Psoas muscle (tissue), 8 donors: ENCODE measurements around the gene MMP3. TPM values are rescaled to one million over a fixed set of nuclear protein-coding genes. Genes with fewer than 3 reads are reported as not detected.
A peak's percentile ranks its signal among the peaks of the same experiment; 100 is the strongest.

Experiments used
- ATAC-seq, 4 donors: fragments of 200-7000 bp; cut with Tn5 transposase; one replicate each; pipeline ENCODE4 v1.9.1; 2020; ENCODE audit warnings: moderate library complexity in 3 of 4, mild to moderate bottlenecking in 2 of 4
- DNase-seq, 2 donors: peaks; one replicate each; pipeline ENCODE4 v3.0.0-alpha.2; 2020
- H3K27ac ChIP-seq: fragments of 200-600 bp; one replicate; pipeline ENCODE4 v1.8.0; 2022
- H3K27me3 ChIP-seq, 3 donors: fragments of 200-600 bp in 1 of 3; one replicate each; pipeline versions ENCODE4 v1.6.1 to v1.8.0; 2013 to 2022; ENCODE audit warnings: low read length in 2 of 3, mild to moderate bottlenecking in 2 of 3, moderate library complexity in 1 of 3; ENCODE audit not compliant: insufficient read depth in 3 of 3
- H3K36me3 ChIP-seq, 2 donors: fragments of 200-600 bp in 1 of 2; one replicate each; pipeline versions ENCODE4 v1.6.1 to v1.8.0; 2013 to 2022; ENCODE audit warnings: low read depth in 1 of 2, mild to moderate bottlenecking in 1 of 2, moderate library complexity in 1 of 2; ENCODE audit not compliant: insufficient read depth in 1 of 2
- H3K4me1 ChIP-seq: fragments of 200-600 bp; one replicate; pipeline ENCODE4 v1.8.0; 2022
- H3K4me3 ChIP-seq: fragments of 200-600 bp; one replicate; pipeline ENCODE4 v1.8.0; 2022; ENCODE audit warnings: mild to moderate bottlenecking
- H3K9me3 ChIP-seq: fragments of 200-600 bp; one replicate; pipeline ENCODE4 v1.8.0; 2022
- WGBS, 3 donors: extraction: QIAGEN DNeasy Blood & Tissue Kit; methylation state at CpG; one replicate each; pipeline versions ENCODE4 v1.1.6 to v1.1.7; 2013; 5-methylcytosine and 5-hydroxymethylcytosine counted together
- intact Hi-C, 2 donors: fragments of 100-400 bp; cut with DNase I; formaldehyde crosslinking; loops; one replicate each; pipeline versions ENCODE4 v1.11.0 to v1.14.2; 2022
- polyA plus RNA-seq, 3 donors: library from polyadenylated mRNA; stranded (reverse); fragments of 200-250 nt; gene quantifications; one replicate each; pipeline ENCODE4 v1.2.3, GENCODE V29; 2013
- total RNA-seq, 4 donors: library from RNA; stranded (reverse); fragmentation: NEBNext Ultra II Directional in 2 of 4; extraction: Animal tissue kit (Norgen Biotek cat#: 25700) in 2 of 4; gene quantifications; one replicate each; pipeline versions ENCODE4 v1.2.1 to v1.2.4, GENCODE V29; 2021 to 2023
- TF ChIP-seq, protein P1 (sequence below): fragments of 200-600 bp; IDR thresholded peaks from one replicate; pipeline ENCODE4 v1.8.0; 2022; ENCODE audit warnings: antibody characterized with exemption
- donor health status: healthy with polysubstance abuse.
- donor health status: DM: no; HTN: no; CAD: no; lungs with moderate emphysema.
- donor health status: Bipolar disorder and iron deficiency.
- donor health status: healthy.
- donor health status: DM: yes; HTN: yes; CAD: no.
- donor health status: DM: no; HTN: no; CAD: no.
- donor health status: DM: no; HTN: no; CAD: no.
- donor health status: DM: yes; HTN: yes; CAD: no.

Gene MMP3
- total and polyA plus RNA-seq, 7 donors, result 0.17 to 7.3 (median 1.1) TPM

DNA sequence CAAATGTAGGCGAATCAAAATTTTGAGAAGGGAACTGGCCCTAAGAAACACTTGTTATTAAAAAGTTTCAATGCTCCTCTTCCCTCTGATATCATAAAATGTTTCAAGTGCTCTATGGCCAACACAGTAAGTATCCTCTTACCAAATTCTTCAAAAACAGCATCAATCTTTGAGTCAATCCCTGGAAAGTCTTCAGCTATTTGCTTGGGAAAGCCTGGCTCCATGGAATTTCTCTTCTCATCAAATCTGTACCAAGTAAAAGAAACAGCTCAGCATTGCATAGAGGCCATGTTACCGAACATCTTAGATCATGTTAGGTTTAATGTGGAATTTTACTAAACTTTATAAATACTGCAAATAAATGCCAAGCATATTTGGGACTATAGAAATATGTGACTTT, 6.3 kb downstream of the MMP3 start:
- TF ChIP-seq, protein P1, sequence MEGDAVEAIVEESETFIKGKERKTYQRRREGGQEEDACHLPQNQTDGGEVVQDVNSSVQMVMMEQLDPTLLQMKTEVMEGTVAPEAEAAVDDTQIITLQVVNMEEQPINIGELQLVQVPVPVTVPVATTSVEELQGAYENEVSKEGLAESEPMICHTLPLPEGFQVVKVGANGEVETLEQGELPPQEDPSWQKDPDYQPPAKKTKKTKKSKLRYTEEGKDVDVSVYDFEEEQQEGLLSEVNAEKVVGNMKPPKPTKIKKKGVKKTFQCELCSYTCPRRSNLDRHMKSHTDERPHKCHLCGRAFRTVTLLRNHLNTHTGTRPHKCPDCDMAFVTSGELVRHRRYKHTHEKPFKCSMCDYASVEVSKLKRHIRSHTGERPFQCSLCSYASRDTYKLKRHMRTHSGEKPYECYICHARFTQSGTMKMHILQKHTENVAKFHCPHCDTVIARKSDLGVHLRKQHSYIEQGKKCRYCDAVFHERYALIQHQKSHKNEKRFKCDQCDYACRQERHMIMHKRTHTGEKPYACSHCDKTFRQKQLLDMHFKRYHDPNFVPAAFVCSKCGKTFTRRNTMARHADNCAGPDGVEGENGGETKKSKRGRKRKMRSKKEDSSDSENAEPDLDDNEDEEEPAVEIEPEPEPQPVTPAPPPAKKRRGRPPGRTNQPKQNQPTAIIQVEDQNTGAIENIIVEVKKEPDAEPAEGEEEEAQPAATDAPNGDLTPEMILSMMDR, result no peak
- Histone ChIP-seq H3K4me3 (no peak overlapping the region), H3K4me1 (no peaks in the 10 kb centered on the region), H3K27ac (no peak overlapping the region), H3K9me3 (no peaks in the 10 kb centered on the region), H3K27me3 (no peaks in the 10 kb centered on the region), H3K36me3 (no peaks in the 10 kb centered on the region)
- intact Hi-C loops, result no loop called here
- WGBS, 3 donors, result 58 to 73% (median 67%) methylated on average over 2 of the region's 2 CpGs
- ATAC-seq (no peak), DNase-seq (no peak)

DNA sequence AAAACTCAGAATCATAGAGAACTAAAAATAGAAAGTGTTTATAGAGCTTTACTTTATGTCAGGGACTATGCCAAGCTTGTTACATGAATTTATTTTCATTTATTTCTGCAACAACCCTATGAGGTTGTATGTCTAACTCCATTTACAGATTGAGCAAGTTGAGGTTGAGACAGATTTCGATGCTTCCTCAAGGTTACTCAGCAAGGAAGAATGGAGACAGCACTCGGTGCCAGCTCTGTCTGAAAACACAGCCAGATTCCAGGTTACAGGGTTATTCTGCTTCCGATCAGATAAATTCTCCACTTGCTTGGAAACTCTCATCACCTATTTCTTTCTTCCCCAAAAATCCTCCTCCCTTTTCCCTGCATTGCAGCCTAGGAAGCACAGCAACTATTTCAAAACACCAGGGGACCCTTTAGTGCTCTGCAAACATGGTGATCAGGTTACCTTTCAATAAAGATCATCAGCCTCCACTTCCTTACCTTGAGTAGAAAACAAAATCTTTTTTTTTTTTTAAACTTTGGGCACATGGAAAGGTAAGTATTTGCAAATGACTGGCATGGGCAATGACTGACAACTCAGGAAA, 7.0 kb downstream of the MMP3 start:
- no peak overlapping the region for H3K4me3 ChIP-seq
- no peak overlapping the region for H3K27ac ChIP-seq
- H3K9me3 ChIP-seq, result no peaks in the 10 kb centered on the region
- intact Hi-C loops, result no loop called here
- H3K36me3 ChIP-seq, result no peaks in the 10 kb centered on the region
- 66 to 77% (median 71%) methylated on average over 3 of the region's 3 CpGs for WGBS, 3 donors
- DNase-seq (peak in 1 of 2 donors; percentile 26), ATAC-seq (no peak)
- TF ChIP-seq, protein P1, result no peak
- no peaks in the 10 kb centered on the region for H3K27me3 ChIP-seq
- H3K4me1 ChIP-seq, result no peaks in the 10 kb centered on the region

DNA sequence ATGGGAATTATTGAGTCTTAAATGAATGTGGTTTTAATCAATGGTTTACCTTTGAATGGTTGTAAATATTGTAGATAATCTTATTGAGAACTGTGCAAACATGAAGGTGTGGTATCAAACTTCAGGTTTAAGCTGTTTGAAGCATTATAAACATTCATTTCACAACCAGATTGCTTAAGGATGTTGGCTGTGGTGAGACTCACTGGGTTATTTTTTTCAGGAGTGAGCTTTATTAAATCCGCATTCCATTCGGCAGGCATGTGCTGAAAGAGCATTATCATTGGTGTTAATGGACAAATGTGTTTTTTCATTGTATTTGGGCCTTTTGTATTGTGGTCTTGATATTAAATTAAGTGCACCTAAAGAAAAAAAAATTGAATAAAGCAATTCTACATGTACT, 9.7 kb downstream of the MMP3 start:
- H3K27me3 ChIP-seq, result no peaks in the 10 kb centered on the region
- no peaks in the 10 kb centered on the region for H3K36me3 ChIP-seq
- 68 to 84% (median 78%) methylated on average over 2 of the region's 2 CpGs for WGBS, 3 donors
- intact Hi-C loops, result no loop called here
- no peaks in the 10 kb centered on the region for H3K9me3 ChIP-seq
- H3K4me1 ChIP-seq, result no peaks in the 10 kb centered on the region
- H3K4me3 ChIP-seq, result no peak overlapping the region
- ATAC-seq (no peak), DNase-seq (no peak)
- TF ChIP-seq, protein P1, result no peak
- no peak overlapping the region for H3K27ac ChIP-seq

GRCh38 chr11:102832612-102833011, 10.8 kb downstream of the MMP3 start:
- WGBS, 3 donors, result 87 to 89% (median 88%) methylated on average over 7 of the region's 7 CpGs
- Histone ChIP-seq H3K27ac (no peak overlapping the region), H3K36me3 (no peaks in the 10 kb centered on the region), H3K27me3 (no peaks in the 10 kb centered on the region), H3K9me3 (no peaks in the 10 kb centered on the region), H3K4me1 (no peaks in the 10 kb centered on the region), H3K4me3 (no peak overlapping the region)
- no peak for DNase-seq
- TF ChIP-seq, protein P1, result no peak
- intact Hi-C loops, result no loop called here
- no peak for ATAC-seq
